Measurements from ENCODE around the gene GDI2.
"Not testable (repeated sequence)": the region's sequence is repeated elsewhere in the genome, so short reads cannot be mapped to it uniquely, and the experiment has no call there.

Gene GDI2

GRCh38 chr10:5854131-5854475 lies 40.9 kb upstream of the GDI2 start:
- CTCF ChIA-PET: interaction anchor here (1.2 kb wide), 1 partner anchor 13 kb away, joined by 3 read pairs; no protein-coding TSS in a partner anchor
- Histone ChIP-seq H3K4me1 (ENCODE audit: control extremely low read depth in 1 of 4, control insufficient read depth in 4 of 4, insufficient read depth in 4 of 4, low read length in 3 of 4) (no peaks in the 10 kb centered on the region), H3K36me3 (ENCODE audit: control insufficient read depth in 4 of 4, insufficient read depth in 4 of 4, low read length in 3 of 4) (no peaks in the 10 kb centered on the region), H3K9me3 (ENCODE audit: control extremely low read depth in 1 of 5, control insufficient read depth in 4 of 5, insufficient read depth in 2 of 5, low read depth in 1 of 5, low read length in 4 of 5) (no peaks in the 10 kb centered on the region), H3K4me3 (ENCODE audit: control insufficient read depth in 1 of 7, extremely low read depth in 1 of 7, insufficient read depth in 4 of 7, low read depth in 2 of 7, low read length in 6 of 7) (no peak overlapping the region), H3K27me3 (replicated peaks in 2 of 5; ENCODE audit: control insufficient read depth in 4 of 5, insufficient read depth in 5 of 5, low read length in 4 of 5) (no peaks in the 10 kb centered on the region), H3K27ac (ENCODE audit: insufficient read depth in 1 of 2, low read depth in 1 of 2, low read length in 2 of 2, poor library complexity in 1 of 2, severe bottlenecking in 2 of 2) (no peak overlapping the region)
- 100% methylated on average over 4 of the region's 5 CpGs for WGBS (ENCODE audit: insufficient coverage)
- no peak for DNase-seq
- POLR2A ChIA-PET: no interaction called here

GRCh38 chr10:5846667-5847066 lies 33.4 kb upstream of the GDI2 start:
- not testable (repeated sequence) for DNase-seq; H3K9me3 ChIP-seq (ENCODE audit: control extremely low read depth in 1 of 5, control insufficient read depth in 4 of 5, insufficient read depth in 2 of 5, low read depth in 1 of 5, low read length in 4 of 5); H3K27ac ChIP-seq (ENCODE audit: insufficient read depth in 1 of 2, low read depth in 1 of 2, low read length in 2 of 2, poor library complexity in 1 of 2, severe bottlenecking in 2 of 2); H3K36me3 ChIP-seq (ENCODE audit: control insufficient read depth in 4 of 4, insufficient read depth in 4 of 4, low read length in 3 of 4); H3K4me3 ChIP-seq (ENCODE audit: control insufficient read depth in 1 of 7, extremely low read depth in 1 of 7, insufficient read depth in 4 of 7, low read depth in 2 of 7, low read length in 6 of 7); H3K4me1 ChIP-seq (ENCODE audit: control extremely low read depth in 1 of 4, control insufficient read depth in 4 of 4, insufficient read depth in 4 of 4, low read length in 3 of 4); H3K27me3 ChIP-seq (replicated peaks in 2 of 5; ENCODE audit: control insufficient read depth in 4 of 5, insufficient read depth in 5 of 5, low read length in 4 of 5)
- ChIA-PET POLR2A (interaction anchor here (0.6 kb wide), 1 partner anchor 79 kb away, joined by 3 read pairs; no protein-coding TSS in a partner anchor), CTCF (interaction anchor here (1.3 kb wide), 1 partner anchor 23 kb away, joined by 6 read pairs; no protein-coding TSS in a partner anchor)
- WGBS (ENCODE audit: insufficient coverage): 100% methylated on average over 1 of the region's 4 CpGs

GRCh38 chr10:5844345-5845055 lies 31.3 kb upstream of the GDI2 start:
- ChIA-PET CTCF (no interaction called here), POLR2A (interaction anchor here (1.3 kb wide), 1 partner anchor 8 kb away, joined by 3 read pairs; no protein-coding TSS in a partner anchor)
- Histone ChIP-seq H3K27me3 (replicated peaks in 2 of 5; ENCODE audit: control insufficient read depth in 4 of 5, insufficient read depth in 5 of 5, low read length in 4 of 5) (no peaks in the 10 kb centered on the region), H3K36me3 (ENCODE audit: control insufficient read depth in 4 of 4, insufficient read depth in 4 of 4, low read length in 3 of 4) (no peaks in the 10 kb centered on the region), H3K27ac (ENCODE audit: insufficient read depth in 1 of 2, low read depth in 1 of 2, low read length in 2 of 2, poor library complexity in 1 of 2, severe bottlenecking in 2 of 2) (no peak overlapping the region), H3K4me3 (ENCODE audit: control insufficient read depth in 1 of 7, extremely low read depth in 1 of 7, insufficient read depth in 4 of 7, low read depth in 2 of 7, low read length in 6 of 7) (no peak overlapping the region), H3K9me3 (ENCODE audit: control extremely low read depth in 1 of 5, control insufficient read depth in 4 of 5, insufficient read depth in 2 of 5, low read depth in 1 of 5, low read length in 4 of 5) (no peaks in the 10 kb centered on the region), H3K4me1 (ENCODE audit: control extremely low read depth in 1 of 4, control insufficient read depth in 4 of 4, insufficient read depth in 4 of 4, low read length in 3 of 4) (peaks cover 0 to 10% (median under 1%) of the 10 kb centered on the region in 4 experiments)
- WGBS (ENCODE audit: insufficient coverage): 98% methylated on average over 11 of the region's 13 CpGs
- DNase-seq: no peak

- H3K9me3 ChIP-seq (ENCODE audit: control extremely low read depth in 1 of 5, control insufficient read depth in 4 of 5, insufficient read depth in 2 of 5, low read depth in 1 of 5, low read length in 4 of 5): no peaks in the 10 kb centered on the region
- ChIA-PET CTCF (no interaction called here), POLR2A (interaction anchor here (1.3 kb wide), 1 partner anchor 9 kb away, joined by 3 read pairs; no protein-coding TSS in a partner anchor)
- H3K27me3 ChIP-seq (replicated peaks in 2 of 5; ENCODE audit: control insufficient read depth in 4 of 5, insufficient read depth in 5 of 5, low read length in 4 of 5): no peaks in the 10 kb centered on the region
- no peak overlapping the region for H3K27ac ChIP-seq (ENCODE audit: insufficient read depth in 1 of 2, low read depth in 1 of 2, low read length in 2 of 2, poor library complexity in 1 of 2, severe bottlenecking in 2 of 2)
- peaks cover 0 to 10% (median under 1%) of the 10 kb centered on the region in 4 experiments for H3K4me1 ChIP-seq (ENCODE audit: control extremely low read depth in 1 of 4, control insufficient read depth in 4 of 4, insufficient read depth in 4 of 4, low read length in 3 of 4)
- no peak for DNase-seq
- H3K36me3 ChIP-seq (ENCODE audit: control insufficient read depth in 4 of 4, insufficient read depth in 4 of 4, low read length in 3 of 4): no peaks in the 10 kb centered on the region
- H3K4me3 ChIP-seq (ENCODE audit: control insufficient read depth in 1 of 7, extremely low read depth in 1 of 7, insufficient read depth in 4 of 7, low read depth in 2 of 7, low read length in 6 of 7): no peak overlapping the region
- WGBS (ENCODE audit: insufficient coverage): 77% methylated on average over 3 of the region's 4 CpGs
Measured at GRCh38 chr10:5843686-5844344, 30.6 kb upstream of the GDI2 start.

- ChIA-PET CTCF (interaction anchor here (0.9 to 1.3 kb wide), 2 partner anchors 13 to 15 kb away, joined by 3 read pairs; no protein-coding TSS in a partner anchor), POLR2A (no interaction called here)
- WGBS (ENCODE audit: insufficient coverage): 93% methylated on average over 13 of the region's 14 CpGs
- H3K36me3 ChIP-seq (ENCODE audit: control insufficient read depth in 4 of 4, insufficient read depth in 4 of 4, low read length in 3 of 4): no peaks in the 10 kb centered on the region
- H3K27ac ChIP-seq (ENCODE audit: insufficient read depth in 1 of 2, low read depth in 1 of 2, low read length in 2 of 2, poor library complexity in 1 of 2, severe bottlenecking in 2 of 2): peak overlapping the region in 1 of 2 experiments; percentile 38
- H3K4me3 ChIP-seq (ENCODE audit: control insufficient read depth in 1 of 7, extremely low read depth in 1 of 7, insufficient read depth in 4 of 7, low read depth in 2 of 7, low read length in 6 of 7): no peak overlapping the region
- H3K4me1 ChIP-seq (ENCODE audit: control extremely low read depth in 1 of 4, control insufficient read depth in 4 of 4, insufficient read depth in 4 of 4, low read length in 3 of 4): peaks cover 0 to 10% (median under 1%) of the 10 kb centered on the region in 4 experiments
- H3K27me3 ChIP-seq (replicated peaks in 2 of 5; ENCODE audit: control insufficient read depth in 4 of 5, insufficient read depth in 5 of 5, low read length in 4 of 5): no peaks in the 10 kb centered on the region
- no peak for DNase-seq
- no peaks in the 10 kb centered on the region for H3K9me3 ChIP-seq (ENCODE audit: control extremely low read depth in 1 of 5, control insufficient read depth in 4 of 5, insufficient read depth in 2 of 5, low read depth in 1 of 5, low read length in 4 of 5)
Measured at GRCh38 chr10:5841965-5842364, 28.7 kb upstream of the GDI2 start.

GRCh38 chr10:5840314-5841307 lies 27.4 kb upstream of the GDI2 start:
- Histone ChIP-seq H3K4me3 (ENCODE audit: control insufficient read depth in 1 of 7, extremely low read depth in 1 of 7, insufficient read depth in 4 of 7, low read depth in 2 of 7, low read length in 6 of 7) (peak overlapping the region in 1 of 7 experiments; percentile 33), H3K27me3 (replicated peaks in 2 of 5; ENCODE audit: control insufficient read depth in 4 of 5, insufficient read depth in 5 of 5, low read length in 4 of 5) (no peaks in the 10 kb centered on the region), H3K9me3 (ENCODE audit: control extremely low read depth in 1 of 5, control insufficient read depth in 4 of 5, insufficient read depth in 2 of 5, low read depth in 1 of 5, low read length in 4 of 5) (no peaks in the 10 kb centered on the region), H3K4me1 (ENCODE audit: control extremely low read depth in 1 of 4, control insufficient read depth in 4 of 4, insufficient read depth in 4 of 4, low read length in 3 of 4) (peaks cover 0 to 4% (median under 1%) of the 10 kb centered on the region in 4 experiments), H3K27ac (ENCODE audit: insufficient read depth in 1 of 2, low read depth in 1 of 2, low read length in 2 of 2, poor library complexity in 1 of 2, severe bottlenecking in 2 of 2) (peak overlapping the region in 1 of 2 experiments; percentile 40), H3K36me3 (ENCODE audit: control insufficient read depth in 4 of 4, insufficient read depth in 4 of 4, low read length in 3 of 4) (no peaks in the 10 kb centered on the region)
- ChIA-PET CTCF (interaction anchor here (0.8 to 1.3 kb wide), 4 partner anchors 14 to 28 kb away, joined by 3 to 4 read pairs (median 3); no protein-coding TSS in a partner anchor), POLR2A (no interaction called here)
- WGBS (ENCODE audit: insufficient coverage): 57% methylated on average over 39 of the region's 40 CpGs
- peak; percentile 26 to 71 (median 55) for DNase-seq
